ENCODE data around the gene IFI35.

- TF ChIP-seq ELF1 (tag; IDR thresholded peaks at IDR 0.05), result no peak
- no peak for TF ChIP-seq EP300 (IDR thresholded peaks at IDR 0.05; ENCODE audit: low read length)
- TF ChIP-seq CBX2 (IDR thresholded peaks at IDR 0.05; ENCODE audit: insufficient read depth, low read length, poor library complexity, severe bottlenecking), result no peak
- no peak for TF ChIP-seq ZBTB7A (IDR thresholded peaks at IDR 0.05; ENCODE audit: borderline replicate concordance, control insufficient read depth, low read depth, low read length)
- TF ChIP-seq RFX1 (IDR thresholded peaks at IDR 0.05), result no peak
- no peak for TF ChIP-seq POLR2A (conservative IDR thresholded peaks at IDR 0.05)
- TF ChIP-seq ZFP30 (CRISPR knock-in tag; IDR thresholded peaks at IDR 0.05; ENCODE audit: borderline replicate concordance), result no peak
Measured at GRCh38 chr17:43051969-43052368, 45.4 kb downstream of the IFI35 start.
